LNCAP (cell line): Measurements from ENCODE around the gene LUZP2.

Experiments used
- CTCF ChIP-seq: fragments of 450-650 bp; IDR thresholded peaks from 2 replicates; pipeline ENCODE4 v1.5.1; 2017; ENCODE audit warnings: mild to moderate bottlenecking

The LUZP2 gene

GRCh38 chr11:24932110-24933000 lies 435.5 kb downstream of the LUZP2 start:
- no peak for TF ChIP-seq CTCF

- no peak for TF ChIP-seq CTCF
Observed at GRCh38 chr11:24934733-24935439, 438.0 kb downstream of the LUZP2 start.

- no peak for TF ChIP-seq CTCF
Observed at GRCh38 chr11:24944891-24945290, 448.0 kb downstream of the LUZP2 start.

- no peak for TF ChIP-seq CTCF
Observed at GRCh38 chr11:24949406-24949805, 452.6 kb downstream of the LUZP2 start.

- no peak for TF ChIP-seq CTCF
Observed at GRCh38 chr11:24963852-24964251, 467.0 kb downstream of the LUZP2 start.

- no peak for TF ChIP-seq CTCF
Observed at GRCh38 chr11:24965748-24966147, 468.9 kb downstream of the LUZP2 start.

- no peak for TF ChIP-seq CTCF
Observed at GRCh38 chr11:25037431-25037830, 540.6 kb downstream of the LUZP2 start.
